ENCODE results near the gene DYNLL1.
"Not testable (repeated sequence)": the region's sequence is repeated elsewhere in the genome, so short reads cannot be mapped to it uniquely, and the experiment has no call there.

Gene DYNLL1

GRCh38 chr12:120475643-120476042, 20.3 kb upstream of the DYNLL1 start:
- DNase-seq, result no peak

DNA sequence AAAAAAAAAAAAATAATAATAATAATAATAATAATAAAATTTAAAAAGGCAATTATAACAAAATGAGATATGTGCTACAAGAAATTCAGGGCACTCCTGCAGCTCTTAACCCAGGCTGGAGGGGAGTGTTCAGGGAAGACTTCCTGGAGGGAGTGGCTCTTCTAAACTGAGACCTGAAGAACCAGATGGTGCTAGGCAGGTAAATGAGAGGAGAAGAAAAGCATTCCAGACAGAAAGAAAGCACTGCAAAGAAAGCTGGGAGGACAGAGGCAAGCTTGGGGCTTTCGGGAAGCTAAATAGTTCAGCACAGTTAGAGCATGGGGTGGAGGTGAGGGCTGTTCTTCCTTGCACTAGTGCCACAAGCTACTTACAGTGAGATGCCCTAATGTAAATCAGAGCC, 16.5 kb upstream of the DYNLL1 start:
- no peak for DNase-seq

GRCh38 chr12:120480211-120480610, 15.7 kb upstream of the DYNLL1 start:
- no peak for DNase-seq

GRCh38 chr12:120481022-120481767, 14.7 kb upstream of the DYNLL1 start:
- no peak for DNase-seq

GRCh38 chr12:120483621-120484020, 12.3 kb upstream of the DYNLL1 start:
- DNase-seq, result no peak

- no peak for DNase-seq
Measured at GRCh38 chr12:120485961-120486881, 9.7 kb upstream of the DYNLL1 start.

- not testable (repeated sequence) for DNase-seq
Measured at GRCh38 chr12:120487552-120487951, 8.4 kb upstream of the DYNLL1 start.

DNA sequence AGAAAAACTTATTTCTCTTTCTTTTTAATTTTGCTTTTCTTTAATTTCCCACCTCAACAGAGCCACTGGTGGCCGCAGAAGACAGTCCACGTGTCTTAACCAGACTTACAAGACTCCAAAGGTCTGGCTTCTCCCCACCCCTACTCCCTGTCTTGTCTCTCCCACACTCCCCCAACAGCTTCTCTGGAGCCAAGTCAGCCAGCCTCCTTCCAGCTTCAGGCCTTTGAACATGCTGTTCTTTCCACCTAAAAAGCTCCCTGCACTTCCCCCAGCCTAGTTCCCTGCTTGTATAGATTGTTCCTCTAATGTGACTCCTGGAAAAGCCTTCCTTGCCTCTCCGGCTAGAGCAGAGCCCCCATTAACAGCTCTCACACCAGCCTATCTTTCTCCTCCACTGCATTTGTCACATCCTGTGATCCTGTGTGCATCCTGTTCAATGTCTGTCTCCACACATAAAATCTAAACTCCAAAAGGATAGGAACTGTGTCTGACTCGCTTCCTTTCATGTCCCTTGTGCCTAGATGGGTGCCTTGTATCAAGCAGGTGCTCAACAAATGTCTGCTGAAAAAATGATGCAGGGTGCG, 7.8 kb upstream of the DYNLL1 start:
- no peak for DNase-seq

GRCh38 chr12:120489018-120489417, 6.9 kb upstream of the DYNLL1 start:
- no peak for DNase-seq

DNA sequence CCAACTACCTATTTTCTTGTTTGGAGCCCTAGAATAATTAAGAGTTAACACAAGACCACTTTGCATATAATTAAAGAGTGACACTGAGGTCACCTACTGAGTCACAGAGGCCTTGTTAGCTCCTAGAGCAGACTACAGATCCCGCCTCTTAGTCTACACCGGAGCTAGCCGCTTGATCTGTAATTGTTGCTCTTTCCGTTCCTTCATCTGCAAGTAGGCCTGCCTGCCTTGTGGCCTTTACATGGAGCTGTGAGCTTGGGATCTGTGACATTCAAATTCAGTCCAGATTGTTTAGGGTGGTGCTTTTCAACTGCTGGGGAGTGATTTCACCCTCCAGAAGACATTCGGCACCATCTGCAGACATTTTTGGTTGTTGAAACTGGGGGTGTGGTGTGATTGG, 5.6 kb upstream of the DYNLL1 start:
- no peak for DNase-seq

GRCh38 chr12:120490833-120491512, 4.9 kb upstream of the DYNLL1 start:
- DNase-seq, result no peak

DNA sequence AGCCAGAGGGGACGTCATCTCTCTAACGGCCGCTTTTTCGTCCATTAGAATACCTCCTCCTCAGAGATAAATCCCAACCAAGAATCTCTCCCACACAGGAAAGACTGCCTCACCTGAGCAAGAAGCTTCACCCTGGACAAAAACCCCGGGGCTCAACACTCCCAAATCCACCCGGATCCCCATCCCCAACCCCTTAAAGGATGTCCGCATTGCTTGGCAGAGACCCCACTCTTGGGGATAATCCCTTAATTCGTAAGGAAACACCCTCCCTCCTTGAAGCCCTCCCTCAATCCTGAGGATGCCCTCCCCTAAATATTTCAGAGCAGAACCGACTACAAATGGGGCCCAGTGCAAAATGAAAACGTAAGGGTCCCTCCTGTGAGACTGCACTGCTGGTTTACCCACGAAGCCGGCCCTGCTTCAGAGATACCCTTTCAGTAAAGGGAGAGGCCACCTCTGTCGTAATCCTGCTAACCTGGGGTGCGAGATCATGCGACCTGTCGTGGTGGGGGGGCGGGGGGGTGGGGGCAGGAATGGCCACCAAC, 655 bp upstream of the DYNLL1 start:
- DNase-seq, result no peak

DNA sequence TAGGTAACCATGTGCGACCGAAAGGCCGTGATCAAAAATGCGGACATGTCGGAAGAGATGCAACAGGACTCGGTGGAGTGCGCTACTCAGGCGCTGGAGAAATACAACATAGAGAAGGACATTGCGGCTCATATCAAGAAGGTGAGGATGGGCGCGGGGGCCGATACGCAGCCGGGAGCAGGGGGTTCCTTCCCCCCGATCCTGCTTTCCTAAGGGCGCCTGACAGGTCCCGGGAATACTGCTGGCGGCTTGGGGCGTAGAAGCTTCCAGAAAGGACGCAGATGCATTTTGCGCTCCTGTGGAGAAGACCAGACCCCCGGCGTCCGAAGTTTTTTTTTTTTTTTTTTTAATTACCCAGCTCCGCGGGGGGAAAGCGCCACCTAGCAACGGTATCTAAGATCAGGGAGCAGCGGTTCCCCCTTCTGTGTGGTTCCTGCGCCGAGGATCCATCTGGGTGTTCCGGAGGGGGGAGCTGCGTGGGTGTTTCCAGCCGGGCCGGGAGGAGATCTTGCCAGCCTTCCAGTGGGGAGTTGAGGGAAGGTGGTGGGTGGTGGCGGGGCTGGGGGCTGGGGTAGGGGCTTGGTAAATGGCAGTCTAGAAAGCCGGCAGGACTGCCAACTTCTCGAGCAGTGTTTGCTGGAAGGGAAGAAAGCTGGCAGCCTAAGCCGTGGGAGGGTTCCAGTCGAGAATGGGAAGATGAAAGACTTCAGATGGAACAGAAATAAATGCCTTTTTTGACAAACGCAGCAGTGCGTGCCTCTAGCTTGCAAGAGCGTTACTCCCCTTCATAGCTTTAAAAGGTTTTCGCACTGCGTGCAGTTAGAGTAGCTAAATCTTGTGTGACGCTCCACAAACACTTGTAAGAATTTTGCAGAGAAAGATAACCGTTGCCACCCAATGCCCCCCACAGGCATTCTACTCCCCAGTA, 764 bp downstream of the DYNLL1 start:
- DNase-seq, result peak; percentile 61

GRCh38 chr12:120497524-120498150, 1.7 kb downstream of the DYNLL1 start:
- no peak for DNase-seq

- DNase-seq, result no peak
Measured at GRCh38 chr12:120498870-120499515, 3.1 kb downstream of the DYNLL1 start.

GRCh38 chr12:120500581-120500980, 4.7 kb downstream of the DYNLL1 start:
- DNase-seq, result no peak

DNA sequence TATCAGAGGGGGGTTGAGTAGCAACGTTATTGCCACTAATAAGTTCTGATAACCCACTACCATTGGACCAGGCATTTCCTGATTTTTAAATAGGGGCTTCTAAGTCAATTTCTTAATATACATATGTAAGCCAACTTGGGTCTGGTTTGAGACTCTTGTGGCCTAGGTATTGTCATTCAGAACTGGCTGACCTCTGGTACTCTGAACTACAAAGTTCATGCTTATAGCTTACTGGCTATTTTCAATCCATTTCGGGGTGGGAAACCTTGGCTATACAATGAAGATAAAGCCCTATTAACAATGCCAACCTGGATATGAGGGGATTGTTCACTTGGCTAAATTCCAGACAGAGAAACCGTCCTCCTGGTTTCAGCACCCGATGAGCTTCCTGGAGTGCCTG, 8.7 kb downstream of the DYNLL1 start:
- DNase-seq, result no peak

DNA sequence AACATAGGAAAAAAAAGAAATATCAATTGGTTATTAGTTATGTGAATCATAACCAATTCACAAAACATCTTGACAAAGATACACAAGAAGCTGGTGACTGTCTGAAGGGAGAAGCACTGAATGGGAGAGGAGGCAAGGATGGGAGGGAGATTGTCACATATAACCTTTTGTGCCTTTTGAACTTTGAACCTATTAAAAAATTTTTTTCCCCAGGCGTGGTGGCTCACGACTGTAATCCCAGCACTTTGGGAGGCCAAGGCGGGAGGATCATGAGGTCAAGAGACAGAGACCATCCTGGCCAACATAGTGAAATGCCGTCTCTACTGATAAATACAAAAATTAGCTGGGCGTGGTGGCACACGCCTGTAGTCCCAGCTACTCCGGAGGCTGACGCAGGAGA, 12.6 kb downstream of the DYNLL1 start:
- DNase-seq, result no peak

DNA sequence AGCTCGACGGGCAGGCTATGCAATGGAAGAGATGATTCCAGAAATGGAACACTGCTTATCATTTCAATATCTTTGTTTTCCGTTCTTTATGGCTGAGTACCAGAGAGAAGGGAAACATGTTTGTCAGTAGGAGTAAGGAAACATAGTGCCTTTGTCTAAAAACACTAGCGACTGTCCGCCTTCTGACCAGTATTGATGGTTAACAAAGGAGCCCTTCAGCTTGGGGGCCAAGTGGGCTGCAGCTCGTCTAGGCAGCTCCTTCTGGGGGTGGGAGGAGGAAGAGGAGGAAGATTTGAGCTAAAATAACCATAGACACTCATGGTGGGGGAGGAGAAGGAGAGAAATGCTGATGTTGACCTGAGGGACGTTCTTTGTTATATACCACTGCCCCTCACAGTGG, 18.1 kb downstream of the DYNLL1 start:
- no peak for DNase-seq

- no peak for DNase-seq
Measured at GRCh38 chr12:120515496-120515895, 19.6 kb downstream of the DYNLL1 start.

DNA sequence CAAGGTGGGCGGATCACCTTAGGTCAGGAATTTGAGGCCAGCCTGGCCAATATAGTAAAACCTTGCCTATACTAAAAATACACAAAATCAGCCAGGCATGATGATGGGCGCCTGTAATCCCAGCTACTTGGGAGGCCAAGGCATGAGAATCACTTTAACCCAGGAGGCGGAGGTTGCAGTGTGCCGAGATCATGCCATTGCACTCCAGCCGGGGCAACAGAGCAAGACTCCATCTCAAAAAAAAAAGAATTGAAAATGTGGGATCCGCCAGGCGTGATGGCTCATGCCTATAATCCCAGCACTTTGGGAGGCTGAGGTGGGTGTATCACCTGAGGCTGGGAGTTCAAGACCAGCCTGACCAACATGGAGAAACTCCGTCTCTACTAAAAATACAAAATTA, 23.4 kb downstream of the DYNLL1 start:
- not testable (repeated sequence) for DNase-seq
